Measurements from ENCODE around the gene SLC66A2. TPM values are rescaled to one million over a fixed set of nuclear protein-coding genes. Genes with fewer than 3 reads are reported as not detected.
A peak's percentile ranks its signal among the peaks of the same experiment; 100 is the strongest.

Gene SLC66A2
- total and polyA plus RNA-seq, 2 of the 13 experiments (the other 11 are each of a cell fraction or from before 2014, with no cell fraction given) = 33.5 to 41.9 TPM

DNA sequence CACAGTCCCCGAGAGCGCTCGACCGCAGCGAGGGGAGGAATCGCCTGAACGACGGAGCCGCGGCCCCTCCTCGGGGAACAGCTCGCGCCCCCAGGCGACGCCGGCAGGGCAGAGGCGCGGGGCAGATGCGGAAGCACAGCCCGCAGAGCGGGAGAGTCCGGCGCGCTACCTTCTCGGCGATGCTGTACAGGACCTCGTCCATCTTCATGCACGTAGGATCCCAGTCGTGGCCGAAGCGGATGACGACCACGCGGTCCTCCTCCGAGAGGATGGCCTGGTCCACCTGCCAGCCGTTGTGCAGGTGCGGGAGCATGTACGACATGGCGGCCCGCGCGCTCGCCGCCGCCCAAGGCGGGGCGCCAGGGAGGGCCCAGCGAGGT lies 36.6 kb upstream of the SLC66A2 start (continued):
- TF ChIP-seq, protein P1, sequence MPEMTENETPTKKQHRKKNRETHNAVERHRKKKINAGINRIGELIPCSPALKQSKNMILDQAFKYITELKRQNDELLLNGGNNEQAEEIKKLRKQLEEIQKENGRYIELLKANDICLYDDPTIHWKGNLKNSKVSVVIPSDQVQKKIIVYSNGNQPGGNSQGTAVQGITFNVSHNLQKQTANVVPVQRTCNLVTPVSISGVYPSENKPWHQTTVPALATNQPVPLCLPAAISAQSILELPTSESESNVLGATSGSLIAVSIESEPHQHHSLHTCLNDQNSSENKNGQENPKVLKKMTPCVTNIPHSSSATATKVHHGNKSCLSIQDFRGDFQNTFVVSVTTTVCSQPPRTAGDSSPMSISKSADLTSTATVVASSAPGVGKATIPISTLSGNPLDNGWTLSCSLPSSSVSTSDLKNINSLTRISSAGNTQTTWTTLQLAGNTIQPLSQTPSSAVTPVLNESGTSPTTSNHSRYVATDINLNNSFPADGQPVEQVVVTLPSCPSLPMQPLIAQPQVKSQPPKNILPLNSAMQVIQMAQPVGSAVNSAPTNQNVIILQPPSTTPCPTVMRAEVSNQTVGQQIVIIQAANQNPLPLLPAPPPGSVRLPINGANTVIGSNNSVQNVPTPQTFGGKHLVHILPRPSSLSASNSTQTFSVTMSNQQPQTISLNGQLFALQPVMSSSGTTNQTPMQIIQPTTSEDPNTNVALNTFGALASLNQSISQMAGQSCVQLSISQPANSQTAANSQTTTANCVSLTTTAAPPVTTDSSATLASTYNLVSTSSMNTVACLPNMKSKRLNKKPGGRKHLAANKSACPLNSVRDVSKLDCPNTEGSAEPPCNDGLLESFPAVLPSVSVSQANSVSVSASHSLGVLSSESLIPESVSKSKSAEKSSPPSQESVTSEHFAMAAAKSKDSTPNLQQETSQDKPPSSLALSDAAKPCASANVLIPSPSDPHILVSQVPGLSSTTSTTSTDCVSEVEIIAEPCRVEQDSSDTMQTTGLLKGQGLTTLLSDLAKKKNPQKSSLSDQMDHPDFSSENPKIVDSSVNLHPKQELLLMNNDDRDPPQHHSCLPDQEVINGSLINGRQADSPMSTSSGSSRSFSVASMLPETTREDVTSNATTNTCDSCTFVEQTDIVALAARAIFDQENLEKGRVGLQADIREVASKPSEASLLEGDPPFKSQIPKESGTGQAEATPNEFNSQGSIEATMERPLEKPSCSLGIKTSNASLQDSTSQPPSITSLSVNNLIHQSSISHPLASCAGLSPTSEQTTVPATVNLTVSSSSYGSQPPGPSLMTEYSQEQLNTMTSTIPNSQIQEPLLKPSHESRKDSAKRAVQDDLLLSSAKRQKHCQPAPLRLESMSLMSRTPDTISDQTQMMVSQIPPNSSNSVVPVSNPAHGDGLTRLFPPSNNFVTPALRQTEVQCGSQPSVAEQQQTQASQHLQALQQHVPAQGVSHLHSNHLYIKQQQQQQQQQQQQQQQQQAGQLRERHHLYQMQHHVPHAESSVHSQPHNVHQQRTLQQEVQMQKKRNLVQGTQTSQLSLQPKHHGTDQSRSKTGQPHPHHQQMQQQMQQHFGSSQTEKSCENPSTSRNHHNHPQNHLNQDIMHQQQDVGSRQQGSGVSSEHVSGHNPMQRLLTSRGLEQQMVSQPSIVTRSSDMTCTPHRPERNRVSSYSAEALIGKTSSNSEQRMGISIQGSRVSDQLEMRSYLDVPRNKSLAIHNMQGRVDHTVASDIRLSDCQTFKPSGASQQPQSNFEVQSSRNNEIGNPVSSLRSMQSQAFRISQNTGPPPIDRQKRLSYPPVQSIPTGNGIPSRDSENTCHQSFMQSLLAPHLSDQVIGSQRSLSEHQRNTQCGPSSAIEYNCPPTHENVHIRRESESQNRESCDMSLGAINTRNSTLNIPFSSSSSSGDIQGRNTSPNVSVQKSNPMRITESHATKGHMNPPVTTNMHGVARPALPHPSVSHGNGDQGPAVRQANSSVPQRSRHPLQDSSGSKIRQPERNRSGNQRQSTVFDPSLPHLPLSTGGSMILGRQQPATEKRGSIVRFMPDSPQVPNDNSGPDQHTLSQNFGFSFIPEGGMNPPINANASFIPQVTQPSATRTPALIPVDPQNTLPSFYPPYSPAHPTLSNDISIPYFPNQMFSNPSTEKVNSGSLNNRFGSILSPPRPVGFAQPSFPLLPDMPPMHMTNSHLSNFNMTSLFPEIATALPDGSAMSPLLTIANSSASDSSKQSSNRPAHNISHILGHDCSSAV (CRISPR knock-in tag; IDR thresholded peaks at IDR 0.05; ENCODE audit: borderline replicate concordance) = no peak
- peak; percentile 4; the same call in 1 of the 2 replicates for TF ChIP-seq SRY (CRISPR knock-in tag; IDR thresholded peaks at IDR 0.05)
- TF ChIP-seq ZNF768 (CRISPR knock-in tag; IDR thresholded peaks at IDR 0.05) = peak; percentile 46; the same call in 1 of the 2 replicates
- TF ChIP-seq, protein P2, sequence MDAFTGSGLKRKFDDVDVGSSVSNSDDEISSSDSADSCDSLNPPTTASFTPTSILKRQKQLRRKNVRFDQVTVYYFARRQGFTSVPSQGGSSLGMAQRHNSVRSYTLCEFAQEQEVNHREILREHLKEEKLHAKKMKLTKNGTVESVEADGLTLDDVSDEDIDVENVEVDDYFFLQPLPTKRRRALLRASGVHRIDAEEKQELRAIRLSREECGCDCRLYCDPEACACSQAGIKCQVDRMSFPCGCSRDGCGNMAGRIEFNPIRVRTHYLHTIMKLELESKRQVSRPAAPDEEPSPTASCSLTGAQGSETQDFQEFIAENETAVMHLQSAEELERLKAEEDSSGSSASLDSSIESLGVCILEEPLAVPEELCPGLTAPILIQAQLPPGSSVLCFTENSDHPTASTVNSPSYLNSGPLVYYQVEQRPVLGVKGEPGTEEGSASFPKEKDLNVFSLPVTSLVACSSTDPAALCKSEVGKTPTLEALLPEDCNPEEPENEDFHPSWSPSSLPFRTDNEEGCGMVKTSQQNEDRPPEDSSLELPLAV (CRISPR knock-in tag; conservative IDR thresholded peaks at IDR 0.05; ENCODE audit: low read depth) = no peak
- TF ChIP-seq SRSF9 (IDR thresholded peaks at IDR 0.05; ENCODE audit: borderline replicate concordance, insufficient read depth, low read depth, low read length, poor library complexity, severe bottlenecking) = no peak
- no peak for TF ChIP-seq JDP2 (CRISPR knock-in tag; IDR thresholded peaks at IDR 0.05; ENCODE audit: borderline replicate concordance)
- TF ChIP-seq, protein P3, sequence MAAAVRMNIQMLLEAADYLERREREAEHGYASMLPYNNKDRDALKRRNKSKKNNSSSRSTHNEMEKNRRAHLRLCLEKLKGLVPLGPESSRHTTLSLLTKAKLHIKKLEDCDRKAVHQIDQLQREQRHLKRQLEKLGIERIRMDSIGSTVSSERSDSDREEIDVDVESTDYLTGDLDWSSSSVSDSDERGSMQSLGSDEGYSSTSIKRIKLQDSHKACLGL (CRISPR knock-in tag; IDR thresholded peaks at IDR 0.05) = peak; percentile 92
- TF ChIP-seq PLRG1 (conservative IDR thresholded peaks at IDR 0.05) = no peak
- peak; percentile 80; the same call in 1 of the 2 replicates for TF ChIP-seq MYNN (CRISPR knock-in tag; IDR thresholded peaks at IDR 0.05; ENCODE audit: low read depth)
- TF ChIP-seq ZNF205 (CRISPR knock-in tag; IDR thresholded peaks at IDR 0.05) = no peak; the same call in 1 of the 2 replicates
- TF ChIP-seq ZNF569 (CRISPR knock-in tag; IDR thresholded peaks at IDR 0.05; ENCODE audit: borderline replicate concordance) = no peak
- TF ChIP-seq, protein P4, sequence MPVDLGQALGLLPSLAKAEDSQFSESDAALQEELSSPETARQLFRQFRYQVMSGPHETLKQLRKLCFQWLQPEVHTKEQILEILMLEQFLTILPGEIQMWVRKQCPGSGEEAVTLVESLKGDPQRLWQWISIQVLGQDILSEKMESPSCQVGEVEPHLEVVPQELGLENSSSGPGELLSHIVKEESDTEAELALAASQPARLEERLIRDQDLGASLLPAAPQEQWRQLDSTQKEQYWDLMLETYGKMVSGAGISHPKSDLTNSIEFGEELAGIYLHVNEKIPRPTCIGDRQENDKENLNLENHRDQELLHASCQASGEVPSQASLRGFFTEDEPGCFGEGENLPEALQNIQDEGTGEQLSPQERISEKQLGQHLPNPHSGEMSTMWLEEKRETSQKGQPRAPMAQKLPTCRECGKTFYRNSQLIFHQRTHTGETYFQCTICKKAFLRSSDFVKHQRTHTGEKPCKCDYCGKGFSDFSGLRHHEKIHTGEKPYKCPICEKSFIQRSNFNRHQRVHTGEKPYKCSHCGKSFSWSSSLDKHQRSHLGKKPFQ (CRISPR knock-in tag; IDR thresholded peaks at IDR 0.05; ENCODE audit: insufficient replicate concordance) = no peak
- no peak for TF ChIP-seq ARNTL (CRISPR knock-in tag; IDR thresholded peaks at IDR 0.05)
- TF ChIP-seq, protein P5, sequence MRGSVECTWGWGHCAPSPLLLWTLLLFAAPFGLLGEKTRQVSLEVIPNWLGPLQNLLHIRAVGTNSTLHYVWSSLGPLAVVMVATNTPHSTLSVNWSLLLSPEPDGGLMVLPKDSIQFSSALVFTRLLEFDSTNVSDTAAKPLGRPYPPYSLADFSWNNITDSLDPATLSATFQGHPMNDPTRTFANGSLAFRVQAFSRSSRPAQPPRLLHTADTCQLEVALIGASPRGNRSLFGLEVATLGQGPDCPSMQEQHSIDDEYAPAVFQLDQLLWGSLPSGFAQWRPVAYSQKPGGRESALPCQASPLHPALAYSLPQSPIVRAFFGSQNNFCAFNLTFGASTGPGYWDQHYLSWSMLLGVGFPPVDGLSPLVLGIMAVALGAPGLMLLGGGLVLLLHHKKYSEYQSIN (CRISPR knock-in tag; IDR thresholded peaks at IDR 0.05; ENCODE audit: borderline replicate concordance) = no peak
- peak; percentile 58; the same call in 1 of the 2 replicates for TF ChIP-seq TBX2 (CRISPR knock-in tag; IDR thresholded peaks at IDR 0.05; ENCODE audit: borderline replicate concordance)
- no peak for TF ChIP-seq SCMH1 (CRISPR knock-in tag; IDR thresholded peaks at IDR 0.05; ENCODE audit: borderline replicate concordance)
- TF ChIP-seq NFIC (IDR thresholded peaks at IDR 0.05; ENCODE audit: low read length) = no peak
